GM23248 (cell line): ENCODE data around the gene PPP1R26.

Experiments
- EZH2 ChIP-seq: fragments of 200-600 bp; sonication (generic); IDR thresholded peaks from 2 replicates; pipeline ENCODE4 v1.6.1; 2018; ENCODE audit warnings: antibody characterized with exemption, mild to moderate bottlenecking; ENCODE audit not compliant: insufficient read depth, poor library complexity, severe bottlenecking
- EZH2phosphoT487 ChIP-seq: fragments of 200-600 bp; sonication (generic); IDR thresholded peaks from 2 replicates; pipeline ENCODE4 v1.6.1; 2018; ENCODE audit warnings: antibody characterized with exemption, moderate library complexity, mild to moderate bottlenecking, low read depth; ENCODE audit not compliant: insufficient read depth

DNA sequence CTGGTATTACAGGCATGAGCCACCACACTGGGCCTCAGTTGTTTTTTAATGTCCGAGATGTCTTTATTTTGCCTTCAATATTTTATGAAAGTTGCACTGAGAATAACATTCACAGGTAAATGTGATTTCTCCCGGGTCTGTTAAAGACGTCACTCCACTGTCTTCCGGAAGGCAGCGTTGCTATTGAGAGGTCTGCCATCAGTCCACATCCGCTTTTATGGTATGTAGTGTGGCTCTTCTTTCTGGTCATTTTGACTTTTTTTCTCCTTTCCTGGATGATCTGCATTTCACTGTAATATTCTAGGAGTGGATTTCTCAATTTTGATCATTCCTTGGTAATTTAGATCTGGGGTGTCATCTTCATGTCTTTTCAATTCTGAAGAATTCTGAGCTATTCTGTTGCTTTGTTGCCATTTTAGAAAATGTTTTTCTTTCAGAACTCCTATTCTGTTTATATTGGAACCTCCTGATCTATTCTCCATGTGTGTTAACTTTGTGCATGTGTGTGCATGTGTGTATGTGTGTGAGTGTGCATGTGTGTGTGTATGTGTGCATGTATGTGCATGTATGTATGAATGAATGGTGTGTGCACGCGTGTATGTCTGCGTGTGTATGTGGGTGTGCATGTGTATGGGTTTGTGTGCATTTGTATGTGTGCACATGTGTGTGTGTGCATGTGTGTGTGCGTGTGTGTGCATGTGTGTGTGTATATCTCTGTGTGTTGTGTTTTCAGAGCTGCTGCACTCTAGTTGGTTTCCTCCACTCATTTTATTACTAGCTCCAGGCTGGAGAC is 39.8 kb downstream of the PPP1R26 start:
- TF ChIP-seq EZH2 (no peak), EZH2phosphoT487 (no peak)
